GOT3 (cell line): ENCODE results near the gene FGF9.

Experiments used
- DNase-seq: peaks from one replicate; lab custom pipeline; 2025; ENCODE audit warnings: mixed read lengths; lab: John Stamatoyannopoulos, UW

The FGF9 gene

GRCh38 chr13:21670883-21671619, at the start of gene FGF9:
TSS of gene FGF9 (plus strand) at chr13:21671073. CDS start at chr13:21671913, 840 bp downstream.
- no peak for DNase-seq

GRCh38 chr13:21625366-21625765, 45.5 kb upstream of the FGF9 start:
- no peak for DNase-seq

GRCh38 chr13:21632196-21632595, 38.7 kb upstream of the FGF9 start:
- no peak for DNase-seq

- DNase-seq, result no peak
These were observed 34.2 kb upstream of the FGF9 start for GRCh38 chr13:21636656-21637055.

GRCh38 chr13:21637296-21637695, 33.6 kb upstream of the FGF9 start:
- DNase-seq, result no peak

GRCh38 chr13:21638319-21639282, 32.3 kb upstream of the FGF9 start:
- DNase-seq, result no peak

- DNase-seq, result no peak
These were observed 31.3 kb upstream of the FGF9 start for GRCh38 chr13:21639561-21639960.

- no peak for DNase-seq
These were observed 29.2 kb upstream of the FGF9 start for GRCh38 chr13:21641629-21642028.

GRCh38 chr13:21657538-21657937, 13.3 kb upstream of the FGF9 start:
- DNase-seq, result no peak

- DNase-seq, result no peak
These were observed 11.8 kb upstream of the FGF9 start for GRCh38 chr13:21659087-21659486.

- DNase-seq, result no peak
These were observed 9.6 kb upstream of the FGF9 start for GRCh38 chr13:21661097-21661909.

- DNase-seq, result no peak
These were observed 7.7 kb upstream of the FGF9 start for GRCh38 chr13:21663197-21663596.

- no peak for DNase-seq
These were observed 2.1 kb upstream of the FGF9 start for GRCh38 chr13:21668732-21669275.

GRCh38 chr13:21670006-21670882, 629 bp upstream of the FGF9 start:
- no peak for DNase-seq

GRCh38 chr13:21671620-21672286, 880 bp downstream of the FGF9 start:
- no peak for DNase-seq

- DNase-seq, result no peak
These were observed 1.4 kb downstream of the FGF9 start for GRCh38 chr13:21672287-21672680.

- DNase-seq, result no peak
These were observed 2.1 kb downstream of the FGF9 start for GRCh38 chr13:21672796-21673538.

GRCh38 chr13:21673539-21673788, 2.6 kb downstream of the FGF9 start:
- no peak for DNase-seq

GRCh38 chr13:21673789-21674489, 3.1 kb downstream of the FGF9 start:
- no peak for DNase-seq
